H1 (cell line): Measurements from ENCODE around the gene RCE1. TPM values are rescaled to one million over a fixed set of nuclear protein-coding genes. Genes with fewer than 3 reads are reported as not detected.
A peak's percentile ranks its signal among the peaks of the same experiment; 100 is the strongest.

Source experiments
- CTCF ChIA-PET: fragments of 300-600 bp; sonication (Branson Sonifier 250); formaldehyde crosslinking; loops from one replicate; lab custom pipeline; 2021; ENCODE audit not compliant: partially characterized antibody; lab: Charles Lee
- POLR2A ChIA-PET: fragments of 300-600 bp; sonication (Branson Sonifier 250); formaldehyde crosslinking; loops from one replicate; lab custom pipeline; 2021; ENCODE audit warnings: inconsistent platforms; ENCODE audit not compliant: partially characterized antibody; lab: Charles Lee
- DNase-seq, 2 experiments: peaks; one replicate each; pipeline versions ENCODE4 v3.0.0 to v3.0.0-alpha.2; 2010 to 2022; ENCODE audit warnings: low spot score in 2 of 2, low read depth in 1 of 2, mixed read lengths in 1 of 2
- FAIRE-seq: peaks from 2 replicates; lab custom pipeline; 2011; peaks lifted over from hg19 to GRCh38; lab: Jason Lieb, UNC
- H2AFZ ChIP-seq: 2 replicates; pipeline ENCODE4 v1.8.1; 2012; ENCODE audit warnings: low read length, inconsistent platforms
- H2AK5ac ChIP-seq: 2 replicates; pipeline ENCODE4 v1.6.1; 2013; ENCODE audit warnings: low read depth, low read length
- H2BK120ac ChIP-seq: replicated peaks from 2 replicates; pipeline ENCODE3; 2013; ENCODE audit warnings: low read depth, low read length, inconsistent platforms
- H2BK12ac ChIP-seq: 2 replicates; pipeline ENCODE4 v1.6.1; 2013; ENCODE audit warnings: low read depth, low read length
- H2BK15ac ChIP-seq: 2 replicates; pipeline ENCODE4 v1.6.1; 2013; ENCODE audit warnings: low read length
- H2BK20ac ChIP-seq: 2 replicates; pipeline ENCODE4 v1.6.1; 2013; ENCODE audit warnings: low read length
- H2BK5ac ChIP-seq: 2 replicates; pipeline ENCODE4 v1.6.1; 2013; ENCODE audit warnings: low read depth, low read length
- H3K14ac ChIP-seq: 2 replicates; pipeline ENCODE4 v1.6.1; 2013; ENCODE audit warnings: inconsistent platforms; ENCODE audit not compliant: insufficient read length
- H3K18ac ChIP-seq: 2 replicates; pipeline ENCODE4 v1.6.1; 2013; ENCODE audit warnings: low read length; ENCODE audit errors: extremely low read depth
- H3K23ac ChIP-seq: 2 replicates; pipeline ENCODE4 v1.6.1; 2013; ENCODE audit warnings: inconsistent platforms; ENCODE audit not compliant: insufficient read length
- H3K23me2 ChIP-seq: 2 replicates; pipeline ENCODE4 v1.6.1; 2013; ENCODE audit warnings: low read depth, low read length
- H3K27ac ChIP-seq: 2 replicates; pipeline ENCODE4 v1.6.1; 2011; ENCODE audit warnings: low read depth, low read length, inconsistent platforms
- H3K27me3 ChIP-seq, 4 experiments: replicated peaks in 1 of 4; 1 replicate in 1 of 4; 2 replicates in 3 of 4; pipeline versions ENCODE4 v1.6.1 to v1.8.1; 2011 to 2013; ENCODE audit warnings: low read length in 3 of 4, mild to moderate bottlenecking in 3 of 4, inconsistent platforms in 2 of 4, mixed read lengths in 2 of 4, moderate library complexity in 1 of 4; ENCODE audit not compliant: control insufficient read depth in 3 of 4, insufficient read depth in 3 of 4; ENCODE audit errors: extremely low read depth in 1 of 4
- H3K36me3 ChIP-seq, 4 experiments: 2 replicates each; pipeline versions ENCODE4 v1.6.1 to v1.8.1; 2011 to 2013; ENCODE audit warnings: mild to moderate bottlenecking in 4 of 4, low read length in 3 of 4, moderate library complexity in 2 of 4, control low read depth in 1 of 4, inconsistent platforms in 1 of 4; ENCODE audit not compliant: insufficient read depth in 4 of 4, control insufficient read depth in 2 of 4
- H3K4ac ChIP-seq: replicated peaks from 2 replicates; pipeline ENCODE3; 2013; ENCODE audit warnings: low read length, low read depth, mixed read lengths, inconsistent platforms; ENCODE audit not compliant: insufficient read length
- H3K4me1 ChIP-seq, 4 experiments: replicated peaks in 1 of 4; 1 replicate in 1 of 4; 2 replicates in 3 of 4; pipeline versions ENCODE4 v1.6.1 to v1.8.1; 2011 to 2013; ENCODE audit warnings: low read length in 3 of 4, inconsistent platforms in 2 of 4, mixed read lengths in 1 of 4; ENCODE audit not compliant: insufficient read depth in 4 of 4, control insufficient read depth in 3 of 4
- H3K4me2 ChIP-seq, 2 experiments: 2 replicates each; pipeline versions ENCODE4 v1.6.1 to v1.8.1; 2011 to 2013; ENCODE audit warnings: low read depth in 2 of 2, low read length in 2 of 2, control low read depth in 1 of 2, inconsistent platforms in 1 of 2, mild to moderate bottlenecking in 1 of 2; ENCODE audit not compliant: insufficient read depth in 1 of 2
- H3K4me3 ChIP-seq, 4 experiments: fragments of 200-600, 300-600 bp in 1 of 4; sonication (generic), shearing (Covaris generic), sonication (Bioruptor Twin) in 1 of 4; 2 replicates each; pipeline versions ENCODE4 v1.5.1 to v1.8.1; 2011 to 2016; ENCODE audit warnings: low read length in 4 of 4, low read depth in 3 of 4, control low read depth in 2 of 4, inconsistent platforms in 2 of 4, mild to moderate bottlenecking in 2 of 4, mixed read lengths in 1 of 4, moderate library complexity in 1 of 4; ENCODE audit not compliant: insufficient read depth in 2 of 4; ENCODE audit errors: extremely low read depth in 1 of 4
- H3K56ac ChIP-seq: replicated peaks from 2 replicates; pipeline ENCODE3; 2013; ENCODE audit warnings: low read depth, mild to moderate bottlenecking, mixed read lengths, low read length, inconsistent platforms; ENCODE audit not compliant: insufficient read length
- H3K79me1 ChIP-seq: 2 replicates; pipeline ENCODE4 v1.6.1; 2013; ENCODE audit warnings: low read depth, low read length, control low read depth
- H3K79me2 ChIP-seq, 2 experiments: 2 replicates each; pipeline versions ENCODE4 v1.6.1 to v1.8.1; 2012 to 2013; ENCODE audit warnings: low read length in 2 of 2, mild to moderate bottlenecking in 2 of 2, inconsistent platforms in 1 of 2; ENCODE audit not compliant: insufficient read depth in 2 of 2, control insufficient read depth in 1 of 2
- H3K9ac ChIP-seq, 4 experiments: replicated peaks in 1 of 4; 1 replicate in 1 of 4; 2 replicates in 3 of 4; pipeline versions ENCODE4 v1.6.1 to v1.8.1; 2011 to 2013; ENCODE audit warnings: low read depth in 3 of 4, low read length in 3 of 4, control low read depth in 2 of 4, mild to moderate bottlenecking in 2 of 4, moderate library complexity in 2 of 4, inconsistent platforms in 1 of 4; ENCODE audit errors: extremely low read depth in 1 of 4
- H3K9me3 ChIP-seq, 2 experiments: 2 replicates each; pipeline versions ENCODE4 v1.6.1 to v1.8.1; 2012 to 2013; ENCODE audit warnings: mild to moderate bottlenecking in 2 of 2, moderate library complexity in 2 of 2, control low read depth in 1 of 2, inconsistent platforms in 1 of 2, low read depth in 1 of 2, low read length in 1 of 2, mixed read lengths in 1 of 2; ENCODE audit not compliant: insufficient read depth in 2 of 2
- H4K20me1 ChIP-seq, 2 experiments: replicated peaks in 1 of 2; 2 replicates each; pipeline versions ENCODE3 to v1.8.1; 2011 to 2013; ENCODE audit warnings: inconsistent platforms in 2 of 2, low read length in 2 of 2, mild to moderate bottlenecking in 1 of 2; ENCODE audit not compliant: insufficient read depth in 2 of 2, control insufficient read depth in 1 of 2
- H4K5ac ChIP-seq: 2 replicates; pipeline ENCODE4 v1.6.1; 2013; ENCODE audit warnings: low read length, low read depth, mixed read lengths, inconsistent platforms; ENCODE audit not compliant: insufficient read length
- H4K8ac ChIP-seq: 2 replicates; pipeline ENCODE4 v1.8.0; 2013; ENCODE audit warnings: mild to moderate bottlenecking, moderate library complexity, low read length, inconsistent platforms; ENCODE audit not compliant: insufficient read depth; ENCODE audit errors: extremely low read depth
- H4K91ac ChIP-seq: replicated peaks from 2 replicates; pipeline ENCODE3; 2013; ENCODE audit warnings: low read length, mixed read lengths, inconsistent platforms; ENCODE audit not compliant: insufficient read length
- BACH1 ChIP-seq: IDR thresholded peaks from 2 replicates; pipeline ENCODE4 v1.6.1; 2012; ENCODE audit warnings: low read length, improper control_type of control experiment
- EGR1 ChIP-seq: IDR thresholded peaks from 2 replicates; pipeline ENCODE4 v1.6.1; 2011; ENCODE audit warnings: low read depth, low read length, borderline replicate concordance
- EP300 ChIP-seq, 2 experiments: IDR thresholded peaks; 1 replicate in 1 of 2; 2 replicates in 1 of 2; pipeline ENCODE4 v1.6.1; 2011 to 2012; ENCODE audit warnings: low read depth in 2 of 2, low read length in 2 of 2, mild to moderate bottlenecking in 2 of 2, borderline replicate concordance in 1 of 2, inconsistent platforms in 1 of 2, moderate library complexity in 1 of 2
- GABPA ChIP-seq: IDR thresholded peaks from 2 replicates; pipeline ENCODE4 v1.6.1; 2011; ENCODE audit warnings: mild to moderate bottlenecking, low read length, moderate library complexity, borderline replicate concordance; ENCODE audit not compliant: insufficient read depth
- JUND ChIP-seq: IDR thresholded peaks from 2 replicates; pipeline ENCODE4 v1.6.1; 2011; ENCODE audit warnings: mild to moderate bottlenecking, improper control_type of control experiment, low read length
- KDM4A ChIP-seq: IDR thresholded peaks from one replicate; pipeline ENCODE4 v1.7.1; 2012; ENCODE audit warnings: low read depth, mild to moderate bottlenecking, moderate library complexity, low read length, inconsistent platforms; ENCODE audit not compliant: severe bottlenecking
- MAFK ChIP-seq: IDR thresholded peaks from 2 replicates; pipeline ENCODE4 v1.6.1; 2012; ENCODE audit warnings: low read depth, mild to moderate bottlenecking, improper control_type of control experiment, low read length
- POLR2A ChIP-seq, 2 experiments: IDR thresholded peaks; 1 replicate in 1 of 2; 2 replicates in 1 of 2; pipeline ENCODE4 v1.6.1; 2011; ENCODE audit warnings: low read depth in 2 of 2, low read length in 2 of 2, mild to moderate bottlenecking in 2 of 2; ENCODE audit errors: control extremely low read depth in 1 of 2
- SIRT6 ChIP-seq: IDR thresholded peaks from one replicate; pipeline ENCODE4 v1.7.1; 2012; ENCODE audit warnings: low read length, inconsistent platforms
- SP4 ChIP-seq: IDR thresholded peaks from 2 replicates; pipeline ENCODE4 v1.6.1; 2012; ENCODE audit warnings: low read length, inconsistent platforms
- WGBS, 2 experiments: shearing (Covaris generic) in 1 of 2; methylation state at CpG; one replicate each; pipeline versions ENCODE4 v1.1.6 to v1.1.7; 2013 to 2015; ENCODE audit warnings: low lambda C conversion rate in 2 of 2, mixed read lengths in 2 of 2, inconsistent platforms in 1 of 2, low coverage in 1 of 2, missing lambda C conversion rate in 1 of 2; ENCODE audit not compliant: insufficient replicate concordance in 2 of 2, insufficient coverage in 1 of 2, insufficient read length in 1 of 2; ENCODE audit errors: extremely low coverage in 1 of 2, missing lambda C conversion rate in 1 of 2; 5-methylcytosine and 5-hydroxymethylcytosine counted together
- polyA plus RNA-seq, 7 experiments: library from polyadenylated mRNA; depleted of rRNA in 3 of 7; stranded (reverse) in 5 of 7; unstranded in 2 of 7; fragments of >200 nt in 5 of 7; fragments of 200-250 nt in 2 of 7; gene quantifications; 1 replicate in 5 of 7; 2 replicates in 1 of 7; 4 replicates in 1 of 7; pipeline versions ENCODE4 v1.2.1 to v1.2.3, GENCODE V29; 2011 to 2013; ENCODE audit warnings: missing spikeins in 2 of 7, mixed read lengths in 2 of 7
- total RNA-seq: library from RNA; stranded (reverse); fragmentation: NEBNext Ultra II Directional; extraction: Animal tissue kit (Norgen Biotek cat#: 25700); gene quantifications from 2 replicates; pipeline ENCODE4 v1.2.1, GENCODE V29; 2021

Gene RCE1
- total and polyA plus RNA-seq, 2 of the 8 experiments (the other 6 are each of a cell fraction or from before 2014, with no cell fraction given): 35.8 to 84.8 TPM

DNA sequence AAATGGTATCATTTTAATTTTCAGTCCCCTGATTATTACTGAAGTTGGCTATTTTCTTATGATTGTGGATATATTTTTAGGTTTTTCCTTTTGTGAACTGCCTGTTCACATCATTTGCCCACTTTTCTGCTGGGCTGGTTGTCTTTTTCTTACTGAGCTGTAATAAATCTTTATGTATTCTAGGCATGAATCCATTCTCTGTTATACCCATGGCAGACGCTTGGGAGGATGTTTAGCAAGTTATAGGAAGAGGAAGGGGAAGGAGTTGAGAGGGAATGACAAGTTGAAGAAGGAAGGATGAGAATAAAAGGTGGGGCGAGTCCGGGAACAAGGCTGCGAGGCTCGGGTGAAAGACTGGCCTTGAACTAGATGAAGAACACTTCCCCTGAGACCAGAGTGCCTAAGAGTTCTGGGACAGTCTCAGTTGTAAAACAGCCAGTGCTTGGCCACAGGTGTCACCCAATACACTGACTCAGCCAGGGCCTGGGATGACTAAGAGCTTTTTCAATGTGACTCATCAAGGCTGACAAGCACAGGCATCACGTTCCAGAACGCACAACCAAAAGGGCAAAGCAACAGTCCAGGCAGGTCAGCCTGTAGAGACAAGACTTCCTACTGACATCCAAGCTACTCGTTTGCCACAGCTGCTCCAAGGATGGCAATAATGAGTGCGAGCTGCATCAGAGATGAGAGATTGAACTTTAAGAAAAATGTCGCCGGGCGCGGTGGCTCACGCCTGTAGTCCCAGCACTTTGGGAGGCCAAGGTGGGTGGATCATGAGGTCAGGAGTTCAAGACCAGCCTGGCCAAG is 48.8 kb downstream of the RCE1 start:
- Histone ChIP-seq H3K14ac (no peak overlapping the region), H2AFZ (no peak overlapping the region), H3K56ac (no peak overlapping the region), H3K4me1 (peaks cover 0 to 9% (median 4%) of the 10 kb centered on the region in 4 experiments; a peak in 5 of 7 replicates), H3K9me3 (no peaks in the 10 kb centered on the region), H3K27ac (no peak overlapping the region), H2BK12ac (no peak overlapping the region), H3K23me2 (no peaks in the 10 kb centered on the region), H3K4ac (no peak overlapping the region), H3K79me1 (no peaks in the 10 kb centered on the region), H2BK20ac (no peak overlapping the region), H3K27me3 (no peaks in the 10 kb centered on the region), H2BK15ac (0 out of 2 replicates have a peak overlapping the region, but pooled peaks have one; percentile 92), H4K20me1 (no peaks in the 10 kb centered on the region), H3K4me3 (no peak overlapping the region), H3K79me2 (no peaks in the 10 kb centered on the region), H3K9ac (no peak overlapping the region), H3K23ac (no peak overlapping the region), H2BK5ac (0 out of 2 replicates have a peak overlapping the region, but pooled peaks have one; percentile 6), H2BK120ac (no peak overlapping the region), H4K8ac (no peak overlapping the region), H4K91ac (no peak overlapping the region), H4K5ac (no peak overlapping the region), H3K36me3 (no peaks in the 10 kb centered on the region), H3K18ac (no peak overlapping the region; the same call in 1 of the 2 replicates), H3K4me2 (no peak overlapping the region), H2AK5ac (no peak overlapping the region)
- CTCF ChIA-PET: interaction anchor here (0.7 to 6.4 kb wide), 4 partner anchors 11 to 40 kb away, joined by 3 to 50 read pairs (median 4); no protein-coding TSS in a partner anchor
- no peak for FAIRE-seq
- TF ChIP-seq GABPA: no peak
- peak; percentile 99 for TF ChIP-seq BACH1
- TF ChIP-seq SIRT6: no peak
- TF ChIP-seq EGR1: no peak
- no peak for TF ChIP-seq KDM4A
- TF ChIP-seq EP300 (IDR thresholded peaks at IDR 0.05; ENCODE audit: borderline replicate concordance in 1 of 2, low read depth in 2 of 2, low read length in 2 of 2): no peak
- no peak for TF ChIP-seq SP4
- TF ChIP-seq POLR2A (IDR thresholded peaks at IDR 0.05; ENCODE audit: control extremely low read depth in 1 of 2, low read depth in 2 of 2, low read length in 2 of 2): no peak
- TF ChIP-seq MAFK: peak; percentile 94
- 0 out of 2 replicates have a peak, but pooled peaks have one; percentile 30 for TF ChIP-seq JUND
- DNase-seq: no peak
- POLR2A ChIA-PET: interaction anchor here (1.2 kb wide), 1 partner anchor 8 kb away, joined by 3 read pairs; no protein-coding TSS in a partner anchor
- 89% methylated on average over 14 of the region's 14 CpGs; no CpG with 5 or more reads in 1 of the 2 experiments for WGBS, 2 experiments
